Medulla oblongata (tissue), 1 donor: ENCODE results near the gene RNF182.
A peak's percentile ranks its signal among the peaks of the same experiment; 100 is the strongest.
"Not testable (repeated sequence)": the region's sequence is repeated elsewhere in the genome, so short reads cannot be mapped to it uniquely, and the experiment has no call there.

Source experiments
- DNase-seq: peaks from one replicate; pipeline ENCODE4 v3.0.0-alpha.2; 2015; ENCODE audit errors: extremely low spot score

The RNF182 gene

GRCh38 chr6:13965582-13966127 lies 40.9 kb downstream of the RNF182 start:
- DNase-seq = no peak

GRCh38 chr6:13971303-13971702 lies 46.6 kb downstream of the RNF182 start:
- no peak for DNase-seq

- not testable (repeated sequence) for DNase-seq
Observed at GRCh38 chr6:13972602-13973001, 47.9 kb downstream of the RNF182 start.

GRCh38 chr6:13973422-13973821 lies 48.7 kb downstream of the RNF182 start:
- DNase-seq = not testable (repeated sequence)

GRCh38 chr6:13978102-13978640 lies 53.4 kb downstream of the RNF182 start:
- DNase-seq = no peak

- DNase-seq = no peak
Observed at GRCh38 chr6:13978787-13979186, 54.0 kb downstream of the RNF182 start.

GRCh38 chr6:13979284-13980171 lies 54.8 kb downstream of the RNF182 start:
- no peak for DNase-seq

GRCh38 chr6:13980534-13980933 lies 55.8 kb downstream of the RNF182 start:
- no peak for DNase-seq

GRCh38 chr6:13985663-13986325 lies 61.0 kb downstream of the RNF182 start:
- DNase-seq = peak; percentile 25

- DNase-seq = no peak
Observed at GRCh38 chr6:13986700-13987399, 62.1 kb downstream of the RNF182 start.

GRCh38 chr6:13987400-13987865 lies 62.7 kb downstream of the RNF182 start:
- DNase-seq = no peak

GRCh38 chr6:13988049-13988738 lies 63.4 kb downstream of the RNF182 start:
- no peak for DNase-seq

GRCh38 chr6:13988908-13989307 lies 64.2 kb downstream of the RNF182 start:
- no peak for DNase-seq

GRCh38 chr6:13989496-13990144 lies 64.9 kb downstream of the RNF182 start:
- DNase-seq = no peak

GRCh38 chr6:13990796-13991195 lies 66.0 kb downstream of the RNF182 start:
- DNase-seq = no peak

- no peak for DNase-seq
Observed at GRCh38 chr6:13991393-13991792, 66.6 kb downstream of the RNF182 start.

- no peak for DNase-seq
Observed at GRCh38 chr6:13992417-13993055, 67.8 kb downstream of the RNF182 start.

GRCh38 chr6:13993416-13993815 lies 68.7 kb downstream of the RNF182 start:
- no peak for DNase-seq

GRCh38 chr6:13998356-13998755 lies 73.6 kb downstream of the RNF182 start:
- DNase-seq = no peak

- DNase-seq = no peak
Observed at GRCh38 chr6:14000901-14001300, 76.1 kb downstream of the RNF182 start.
